ENCODE measurements around the gene CETP.
"Not testable (repeated sequence)": the region's sequence is repeated elsewhere in the genome, so short reads cannot be mapped to it uniquely, and the experiment has no call there.

CETP gene

DNA sequence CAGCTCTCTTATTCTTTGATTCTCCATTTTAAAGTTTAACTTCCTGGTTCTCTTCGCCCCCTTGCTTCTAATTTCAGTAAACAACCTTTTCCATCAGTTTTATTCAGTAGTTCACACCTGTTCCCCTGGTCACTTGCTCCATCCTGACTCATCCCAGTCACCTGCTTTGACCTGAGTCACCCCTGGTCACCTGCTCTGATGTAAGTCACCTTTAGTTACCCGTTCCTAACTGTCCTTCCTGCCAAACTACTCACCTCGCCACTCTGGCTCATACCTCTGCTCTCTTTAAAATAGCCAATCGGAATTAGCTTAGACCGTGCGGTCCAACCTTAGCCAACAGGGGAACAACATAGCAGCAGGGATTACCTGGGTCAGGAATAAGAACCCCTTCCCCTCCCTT, 22.9 kb downstream of the CETP start:
- no peaks in the 10 kb centered on the region for H3K27me3 ChIP-seq (ENCODE audit: control insufficient read depth, insufficient read depth, low read length)
- TF ChIP-seq, protein P1, sequence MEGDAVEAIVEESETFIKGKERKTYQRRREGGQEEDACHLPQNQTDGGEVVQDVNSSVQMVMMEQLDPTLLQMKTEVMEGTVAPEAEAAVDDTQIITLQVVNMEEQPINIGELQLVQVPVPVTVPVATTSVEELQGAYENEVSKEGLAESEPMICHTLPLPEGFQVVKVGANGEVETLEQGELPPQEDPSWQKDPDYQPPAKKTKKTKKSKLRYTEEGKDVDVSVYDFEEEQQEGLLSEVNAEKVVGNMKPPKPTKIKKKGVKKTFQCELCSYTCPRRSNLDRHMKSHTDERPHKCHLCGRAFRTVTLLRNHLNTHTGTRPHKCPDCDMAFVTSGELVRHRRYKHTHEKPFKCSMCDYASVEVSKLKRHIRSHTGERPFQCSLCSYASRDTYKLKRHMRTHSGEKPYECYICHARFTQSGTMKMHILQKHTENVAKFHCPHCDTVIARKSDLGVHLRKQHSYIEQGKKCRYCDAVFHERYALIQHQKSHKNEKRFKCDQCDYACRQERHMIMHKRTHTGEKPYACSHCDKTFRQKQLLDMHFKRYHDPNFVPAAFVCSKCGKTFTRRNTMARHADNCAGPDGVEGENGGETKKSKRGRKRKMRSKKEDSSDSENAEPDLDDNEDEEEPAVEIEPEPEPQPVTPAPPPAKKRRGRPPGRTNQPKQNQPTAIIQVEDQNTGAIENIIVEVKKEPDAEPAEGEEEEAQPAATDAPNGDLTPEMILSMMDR (IDR thresholded peaks at IDR 0.05), result no peak
- H3K27ac ChIP-seq, result no peak overlapping the region

DNA sequence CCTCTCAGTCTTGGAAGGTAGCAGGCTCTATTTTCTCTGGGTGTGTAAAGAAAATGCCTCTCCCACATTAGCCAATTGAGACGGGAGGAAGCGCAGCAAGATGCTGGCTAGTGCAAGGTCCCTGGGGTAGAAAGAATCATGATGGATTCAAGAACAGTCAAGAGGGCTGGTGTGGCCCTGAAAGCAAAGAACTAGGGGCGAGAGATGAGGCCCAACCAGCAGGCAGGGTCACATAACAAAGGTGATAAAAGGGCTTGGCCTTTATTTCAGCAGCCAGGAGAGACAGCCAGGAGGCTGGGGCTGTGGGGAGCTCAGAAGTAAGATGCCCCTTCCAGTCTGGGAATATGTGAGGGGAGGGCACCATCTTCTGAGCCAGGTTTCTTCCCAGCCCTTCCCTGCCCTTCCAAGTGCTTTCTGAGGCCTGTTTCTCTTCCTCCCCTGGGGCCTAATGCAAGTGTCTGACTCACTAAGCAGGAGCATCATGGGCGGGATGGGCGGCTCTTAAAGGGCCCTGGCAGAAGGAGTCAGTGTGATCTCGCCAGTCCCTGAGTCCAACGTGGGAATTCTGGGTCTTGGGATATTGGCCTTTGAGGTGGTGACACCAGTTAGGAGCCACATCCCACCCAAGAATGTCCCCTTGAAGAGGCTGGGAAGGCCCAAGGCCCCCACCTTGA, 23.7 kb downstream of the CETP start:
- Histone ChIP-seq H3K4me2 (ENCODE audit: low read length) (no peak overlapping the region), H3K4me3 (ENCODE audit: low read depth, low read length) (no peak overlapping the region), H3K27me3 (ENCODE audit: control insufficient read depth, insufficient read depth, low read length) (no peaks in the 10 kb centered on the region), H3K27ac (no peak overlapping the region), H3K9me3 (ENCODE audit: control insufficient read depth, low read length) (no peaks in the 10 kb centered on the region), H3K9ac (no peak overlapping the region), H3K79me2 (no peaks in the 10 kb centered on the region), H3K36me3 (ENCODE audit: control insufficient read depth, insufficient read depth, low read length) (no peaks in the 10 kb centered on the region), H3K4me1 (peaks cover 7% of the 10 kb centered on the region), H2AFZ (no peak overlapping the region)
- TF ChIP-seq, protein P1 (IDR thresholded peaks at IDR 0.05), result no peak

More for the DNA sequence above, 22.9 kb downstream of the CETP start:
- Histone ChIP-seq H3K9me3 (ENCODE audit: control insufficient read depth, low read length) (no peaks in the 10 kb centered on the region), H2AFZ (no peak overlapping the region), H3K9ac (no peak overlapping the region), H3K4me2 (ENCODE audit: low read length) (no peak overlapping the region), H3K79me2 (no peaks in the 10 kb centered on the region), H3K36me3 (ENCODE audit: control insufficient read depth, insufficient read depth, low read length) (no peaks in the 10 kb centered on the region), H3K4me1 (no peaks in the 10 kb centered on the region), H3K4me3 (ENCODE audit: low read depth, low read length) (no peak overlapping the region)

DNA sequence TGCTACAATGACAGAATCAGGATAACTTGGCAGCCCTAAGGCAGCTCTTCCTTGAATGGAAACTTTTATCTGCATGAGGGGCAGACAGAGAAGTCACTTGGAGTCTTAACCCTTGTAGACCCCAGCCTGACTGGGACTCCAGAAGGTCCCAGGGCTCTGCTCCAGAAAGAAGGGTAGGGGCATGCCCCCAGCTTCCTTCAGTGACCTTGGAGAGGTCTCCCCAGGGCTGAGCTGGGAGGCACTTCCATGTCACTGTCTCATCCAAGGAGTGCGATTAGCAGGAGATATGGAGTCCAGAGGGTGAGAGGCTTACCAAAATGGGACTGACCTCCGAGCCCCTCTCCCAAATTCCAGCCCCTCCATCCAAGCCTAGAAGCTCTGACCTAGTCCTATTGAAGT, 24.2 kb downstream of the CETP start:
- peaks cover 8% of the 10 kb centered on the region for H3K4me1 ChIP-seq
- H2AFZ ChIP-seq, result no peak overlapping the region
- H3K27ac ChIP-seq, result no peak overlapping the region
- no peaks in the 10 kb centered on the region for H3K79me2 ChIP-seq
- TF ChIP-seq, protein P1 (IDR thresholded peaks at IDR 0.05), result no peak
- no peak overlapping the region for H3K4me3 ChIP-seq (ENCODE audit: low read depth, low read length)
- no peak overlapping the region for H3K4me2 ChIP-seq (ENCODE audit: low read length)
- H3K9ac ChIP-seq, result no peak overlapping the region
- H3K36me3 ChIP-seq (ENCODE audit: control insufficient read depth, insufficient read depth, low read length), result no peaks in the 10 kb centered on the region
- H3K27me3 ChIP-seq (ENCODE audit: control insufficient read depth, insufficient read depth, low read length), result no peaks in the 10 kb centered on the region
- H3K9me3 ChIP-seq (ENCODE audit: control insufficient read depth, low read length), result no peaks in the 10 kb centered on the region

DNA sequence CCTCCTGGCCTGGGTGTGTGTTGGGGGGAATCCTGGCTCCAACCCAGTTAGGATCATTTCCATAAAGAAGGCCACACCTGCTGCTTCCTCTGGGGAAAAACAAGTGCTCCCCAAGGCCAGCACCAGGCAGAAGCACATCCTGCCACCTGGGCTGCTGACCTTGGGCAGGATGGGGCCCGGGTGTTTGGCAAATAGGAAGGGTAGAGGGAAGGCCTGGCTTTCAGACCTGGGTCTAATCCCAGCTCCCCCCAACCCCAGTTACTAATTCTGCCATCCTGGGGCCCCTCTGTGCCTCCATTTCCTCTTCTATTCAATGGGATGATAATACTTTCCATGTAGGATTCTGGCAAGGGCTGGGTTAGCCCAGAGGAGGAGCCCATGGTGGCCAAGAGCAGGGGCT, 24.6 kb downstream of the CETP start:
- no peaks in the 10 kb centered on the region for H3K27me3 ChIP-seq (ENCODE audit: control insufficient read depth, insufficient read depth, low read length)
- H3K79me2 ChIP-seq, result no peaks in the 10 kb centered on the region
- H3K4me1 ChIP-seq, result peaks cover 8% of the 10 kb centered on the region
- no peaks in the 10 kb centered on the region for H3K9me3 ChIP-seq (ENCODE audit: control insufficient read depth, low read length)
- TF ChIP-seq, protein P1 (IDR thresholded peaks at IDR 0.05), result no peak
- H3K9ac ChIP-seq, result no peak overlapping the region
- H3K4me2 ChIP-seq (ENCODE audit: low read length), result no peak overlapping the region
- H2AFZ ChIP-seq, result no peak overlapping the region
- H3K36me3 ChIP-seq (ENCODE audit: control insufficient read depth, insufficient read depth, low read length), result no peaks in the 10 kb centered on the region
- H3K27ac ChIP-seq, result no peak overlapping the region
- H3K4me3 ChIP-seq (ENCODE audit: low read depth, low read length), result no peak overlapping the region

DNA sequence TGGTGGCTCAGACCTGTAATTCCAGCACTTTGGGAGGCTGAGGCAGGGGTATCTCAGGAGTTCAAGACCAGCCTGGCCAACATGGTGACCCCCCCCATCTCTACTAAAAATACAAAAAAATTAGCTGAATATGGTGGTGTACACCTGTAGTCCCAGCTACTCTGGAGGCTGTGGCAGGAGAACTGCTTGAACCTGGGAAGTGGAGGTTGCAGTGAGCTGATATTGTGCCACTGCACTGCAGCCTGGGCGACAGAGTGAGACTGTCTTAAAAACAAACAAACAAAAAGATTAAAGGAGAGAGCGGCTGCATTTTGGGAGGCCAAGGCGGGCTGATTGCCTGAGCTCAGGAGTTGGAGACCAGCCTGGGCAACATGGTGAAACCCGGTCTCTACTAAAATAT, 25.2 kb downstream of the CETP start:
- not testable (repeated sequence) for H3K9me3 ChIP-seq (ENCODE audit: control insufficient read depth, low read length); H3K79me2 ChIP-seq; H3K4me1 ChIP-seq; H3K27me3 ChIP-seq (ENCODE audit: control insufficient read depth, insufficient read depth, low read length); H3K4me3 ChIP-seq (ENCODE audit: low read depth, low read length); H3K4me2 ChIP-seq (ENCODE audit: low read length); H3K27ac ChIP-seq; H3K9ac ChIP-seq; H3K36me3 ChIP-seq (ENCODE audit: control insufficient read depth, insufficient read depth, low read length); H2AFZ ChIP-seq
